Osteocyte (in vitro differentiated cells): ENCODE measurements around the gene KLHL26. TPM values are rescaled to one million over a fixed set of nuclear protein-coding genes. Genes with fewer than 3 reads are reported as not detected.

ENCODE experiments used
- DNase-seq: peaks from one replicate; pipeline ENCODE4 v3.0.0; 2021; ENCODE audit warnings: mixed read lengths; ENCODE audit not compliant: unreplicated experiment; ENCODE audit errors: extremely low spot score
- H3K27ac Mint-ChIP-seq: one replicate; pipeline ENCODE4 v1.8.0; 2021; ENCODE audit warnings: mild to moderate bottlenecking, mixed read lengths; ENCODE audit not compliant: unreplicated experiment
- H3K27me3 Mint-ChIP-seq: one replicate; pipeline ENCODE4 v1.8.0; 2021; ENCODE audit warnings: mixed read lengths; ENCODE audit not compliant: unreplicated experiment
- H3K36me3 Mint-ChIP-seq: one replicate; pipeline ENCODE4 v1.8.0; 2021; ENCODE audit warnings: mixed read lengths; ENCODE audit not compliant: unreplicated experiment
- H3K4me1 Mint-ChIP-seq: one replicate; pipeline ENCODE4 v1.8.0; 2021; ENCODE audit warnings: mixed read lengths; ENCODE audit not compliant: unreplicated experiment
- H3K4me3 Mint-ChIP-seq: one replicate; pipeline ENCODE4 v1.8.0; 2021; ENCODE audit warnings: mild to moderate bottlenecking, moderate library complexity, mixed read lengths; ENCODE audit not compliant: unreplicated experiment
- H3K9me3 Mint-ChIP-seq: one replicate; pipeline ENCODE4 v1.8.0; 2021; ENCODE audit warnings: mixed read lengths; ENCODE audit not compliant: unreplicated experiment
- long read RNA-seq: library from polyadenylated mRNA; unstranded; transcript quantifications from one replicate; pipeline ENCODE4 v2.0.0, GENCODE V29; 2021
- total RNA-seq: library from RNA; stranded (reverse); gene quantifications from 2 replicates; pipeline ENCODE4 v1.2.1, GENCODE V29; 2021
- TF ChIP-seq, protein P1 (sequence below): fragments of 200-600 bp; sonication (generic); IDR thresholded peaks from 2 replicates; pipeline ENCODE4 v1.5.0; 2021; ENCODE audit warnings: antibody characterized with exemption, mild to moderate bottlenecking, moderate library complexity

KLHL26 gene, protein sequence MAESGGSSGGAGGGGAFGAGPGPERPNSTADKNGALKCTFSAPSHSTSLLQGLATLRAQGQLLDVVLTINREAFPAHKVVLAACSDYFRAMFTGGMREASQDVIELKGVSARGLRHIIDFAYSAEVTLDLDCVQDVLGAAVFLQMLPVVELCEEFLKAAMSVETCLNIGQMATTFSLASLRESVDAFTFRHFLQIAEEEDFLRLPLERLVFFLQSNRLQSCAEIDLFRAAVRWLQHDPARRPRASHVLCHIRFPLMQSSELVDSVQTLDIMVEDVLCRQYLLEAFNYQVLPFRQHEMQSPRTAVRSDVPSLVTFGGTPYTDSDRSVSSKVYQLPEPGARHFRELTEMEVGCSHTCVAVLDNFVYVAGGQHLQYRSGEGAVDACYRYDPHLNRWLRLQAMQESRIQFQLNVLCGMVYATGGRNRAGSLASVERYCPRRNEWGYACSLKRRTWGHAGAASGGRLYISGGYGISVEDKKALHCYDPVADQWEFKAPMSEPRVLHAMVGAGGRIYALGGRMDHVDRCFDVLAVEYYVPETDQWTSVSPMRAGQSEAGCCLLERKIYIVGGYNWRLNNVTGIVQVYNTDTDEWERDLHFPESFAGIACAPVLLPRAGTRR
- total RNA-seq, result 12.4 and 13.2 TPM in 2 replicates
- long read RNA-seq, result 0 reads

DNA sequence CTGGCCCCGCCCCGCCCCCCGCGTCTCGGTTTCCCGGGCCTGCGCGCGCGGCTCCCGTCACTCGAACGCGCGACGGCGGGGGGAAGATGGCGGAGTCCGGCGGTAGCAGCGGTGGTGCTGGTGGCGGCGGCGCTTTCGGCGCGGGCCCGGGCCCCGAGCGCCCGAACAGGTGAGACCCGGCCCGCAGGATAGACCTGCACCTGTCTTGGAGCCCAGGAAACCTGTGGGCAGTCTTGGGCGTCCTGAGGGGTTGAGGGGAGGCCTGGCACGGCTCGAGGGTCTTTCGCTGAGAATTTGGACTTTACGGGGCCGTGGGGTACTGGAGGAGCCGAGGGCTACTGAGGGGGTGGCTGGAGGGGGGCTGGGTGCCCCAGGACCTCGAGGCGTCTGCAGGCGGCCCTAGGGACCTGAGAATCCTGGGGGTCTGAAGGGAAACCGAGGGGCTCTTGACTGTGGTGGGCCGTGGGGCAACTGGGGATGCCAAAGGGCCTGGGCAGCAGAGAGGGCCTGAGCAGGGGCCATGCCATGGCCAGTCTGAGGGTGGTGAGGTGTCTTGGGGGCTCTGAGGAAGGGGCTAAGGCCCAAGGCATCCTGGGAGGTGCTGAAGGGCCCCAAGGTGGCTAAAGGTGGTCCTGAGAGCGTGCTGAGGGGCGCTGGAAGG is at the start of gene KLHL26:
KLHL26 (plus strand) TSS at position 60 of the 661 bp plus-strand sequence; CDS start at position 87, 27 bp downstream.
- Mint-ChIP-seq H3K4me1 (peaks cover 14% of the 10 kb centered on the region), H3K27ac (peak within 1 kb of the TSS; percentile 70), H3K9me3 (no peaks in the 10 kb centered on the region), H3K27me3 (peaks cover 5% of the 10 kb centered on the region), H3K36me3 (no peaks in the 10 kb centered on the region), H3K4me3 (peak within 1 kb of the TSS; percentile 82)
- TF ChIP-seq, protein P1, sequence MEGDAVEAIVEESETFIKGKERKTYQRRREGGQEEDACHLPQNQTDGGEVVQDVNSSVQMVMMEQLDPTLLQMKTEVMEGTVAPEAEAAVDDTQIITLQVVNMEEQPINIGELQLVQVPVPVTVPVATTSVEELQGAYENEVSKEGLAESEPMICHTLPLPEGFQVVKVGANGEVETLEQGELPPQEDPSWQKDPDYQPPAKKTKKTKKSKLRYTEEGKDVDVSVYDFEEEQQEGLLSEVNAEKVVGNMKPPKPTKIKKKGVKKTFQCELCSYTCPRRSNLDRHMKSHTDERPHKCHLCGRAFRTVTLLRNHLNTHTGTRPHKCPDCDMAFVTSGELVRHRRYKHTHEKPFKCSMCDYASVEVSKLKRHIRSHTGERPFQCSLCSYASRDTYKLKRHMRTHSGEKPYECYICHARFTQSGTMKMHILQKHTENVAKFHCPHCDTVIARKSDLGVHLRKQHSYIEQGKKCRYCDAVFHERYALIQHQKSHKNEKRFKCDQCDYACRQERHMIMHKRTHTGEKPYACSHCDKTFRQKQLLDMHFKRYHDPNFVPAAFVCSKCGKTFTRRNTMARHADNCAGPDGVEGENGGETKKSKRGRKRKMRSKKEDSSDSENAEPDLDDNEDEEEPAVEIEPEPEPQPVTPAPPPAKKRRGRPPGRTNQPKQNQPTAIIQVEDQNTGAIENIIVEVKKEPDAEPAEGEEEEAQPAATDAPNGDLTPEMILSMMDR, result no peak
- DNase-seq, result no peak

DNA sequence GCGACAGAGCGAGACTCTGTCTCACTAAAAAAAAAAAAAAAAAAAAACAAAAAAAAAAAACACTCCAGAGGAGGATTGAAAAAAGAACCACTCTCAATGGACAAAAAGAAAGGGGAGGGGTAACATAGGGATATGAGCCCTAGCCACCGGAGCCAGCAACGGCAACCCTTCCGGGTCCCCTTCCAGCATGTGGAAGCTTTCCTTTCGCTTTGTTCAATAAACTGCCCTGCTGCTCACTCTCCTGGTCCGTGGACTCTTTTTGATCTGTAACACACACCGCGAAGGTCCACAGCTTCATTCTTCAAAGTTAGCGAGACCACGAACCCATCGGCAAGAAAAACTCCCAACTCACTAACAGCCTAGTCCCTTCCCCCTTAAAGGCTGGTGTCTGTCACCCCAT is 49.3 kb upstream of the KLHL26 start:
- no peak for DNase-seq
- H3K4me1 Mint-ChIP-seq, result peaks cover 16% of the 10 kb centered on the region
- H3K27ac Mint-ChIP-seq, result no peak overlapping the region
- TF ChIP-seq, protein P1, result no peak
- H3K9me3 Mint-ChIP-seq, result no peaks in the 10 kb centered on the region
- no peak overlapping the region for H3K4me3 Mint-ChIP-seq
- peaks cover 2% of the 10 kb centered on the region for H3K27me3 Mint-ChIP-seq
- H3K36me3 Mint-ChIP-seq, result peaks cover 1% of the 10 kb centered on the region

DNA sequence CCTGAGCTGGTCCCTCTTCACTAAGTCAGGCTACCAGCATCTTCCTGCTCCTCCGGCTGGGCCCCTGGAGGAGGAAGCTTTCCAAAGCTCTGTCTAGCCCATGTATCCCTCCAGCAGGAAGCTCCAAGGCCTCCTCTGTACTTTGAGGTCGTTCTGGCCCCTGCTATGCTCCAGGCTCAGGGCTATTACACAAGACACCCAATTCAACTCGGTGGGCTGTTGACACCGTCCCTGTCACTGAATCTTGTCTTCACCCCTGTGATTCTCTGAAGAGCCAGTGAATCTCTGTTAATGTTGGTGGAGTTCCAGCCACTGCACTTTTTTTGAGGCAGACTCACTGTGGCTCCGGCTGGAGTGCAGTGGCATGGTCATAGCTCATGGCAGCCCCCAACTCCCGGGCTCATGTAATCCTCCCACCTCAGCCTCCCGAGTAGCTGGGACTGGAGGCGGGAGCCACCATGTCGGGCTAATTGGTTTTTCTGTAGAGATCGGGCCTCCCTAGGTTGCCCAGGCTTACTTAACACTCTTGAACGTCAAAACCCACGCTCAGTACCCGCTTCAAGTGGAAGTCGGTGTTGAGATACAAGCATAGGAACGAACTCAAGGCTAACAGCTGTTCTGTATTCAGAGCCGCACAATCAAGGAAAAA is 48.7 kb upstream of the KLHL26 start:
- Mint-ChIP-seq H3K36me3 (peaks cover 1% of the 10 kb centered on the region), H3K27ac (peak overlapping the region; percentile 64), H3K27me3 (no peaks in the 10 kb centered on the region), H3K4me1 (peaks cover 16% of the 10 kb centered on the region), H3K9me3 (no peaks in the 10 kb centered on the region), H3K4me3 (peak overlapping the region; percentile 79)
- TF ChIP-seq, protein P1, result no peak
- DNase-seq, result no peak

DNA sequence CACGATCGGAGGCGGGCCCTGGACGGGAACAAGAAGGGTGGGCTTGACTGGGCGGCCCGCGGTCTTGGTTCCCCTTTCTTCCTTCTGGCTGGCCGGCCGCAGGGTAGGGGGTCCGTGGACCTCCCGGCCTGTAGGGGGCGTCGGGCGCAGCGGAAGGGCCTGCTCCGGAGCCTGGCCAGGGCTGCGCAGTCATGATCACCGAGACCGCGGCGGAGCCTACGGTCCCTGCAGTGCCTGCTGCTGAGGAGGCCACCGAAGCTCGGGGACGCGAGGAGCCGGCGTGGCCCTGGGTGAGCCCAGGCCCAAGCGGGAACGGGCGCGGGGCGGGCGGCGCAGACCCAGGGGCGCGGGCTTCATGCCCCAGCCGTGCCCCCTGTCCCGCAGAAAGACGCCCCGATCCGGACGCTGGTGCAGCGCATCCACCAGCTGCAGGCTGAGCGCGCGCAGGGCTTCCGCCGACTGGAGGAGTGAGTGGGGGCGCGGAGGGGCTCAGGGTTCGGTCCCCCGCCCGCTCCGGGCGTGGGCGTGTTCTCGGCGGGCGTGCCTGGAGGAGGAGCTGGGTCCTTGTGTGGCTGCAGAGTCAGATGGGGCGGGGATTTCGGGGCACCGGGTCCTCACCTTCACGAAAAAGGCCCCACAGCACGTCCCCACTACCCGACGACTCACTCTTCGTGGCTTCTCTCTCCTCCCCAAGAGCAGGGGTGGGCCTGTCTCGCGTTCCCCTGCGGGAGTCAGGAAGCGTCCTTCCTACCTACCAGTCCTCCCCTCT is 48.0 kb upstream of the KLHL26 start, which contains the start of gene REX1BD:
REX1BD (plus strand) TSS at position 188 of the 769 bp plus-strand sequence; CDS start at position 192, 4 bp downstream.
- H3K4me1 Mint-ChIP-seq, result peaks cover 16% of the 10 kb centered on the region
- TF ChIP-seq, protein P1, result peak; percentile 95
- no peaks in the 10 kb centered on the region for H3K27me3 Mint-ChIP-seq
- no peaks in the 10 kb centered on the region for H3K9me3 Mint-ChIP-seq
- DNase-seq, result peak; percentile 94
- peak within 1 kb of the TSS; percentile 79 for H3K4me3 Mint-ChIP-seq
- H3K27ac Mint-ChIP-seq, result peak within 1 kb of the TSS; percentile 74
- H3K36me3 Mint-ChIP-seq, result peaks cover 1% of the 10 kb centered on the region
